Measurements from ENCODE around the gene CLDN16. TPM values are rescaled to one million over a fixed set of nuclear protein-coding genes. Genes with fewer than 3 reads are reported as not detected.

Gene CLDN16
- total and polyA plus RNA-seq, 4 donors = 0.39 to 0.90 (median 0.45) TPM

GRCh38 chr3:190429681-190430080 is 41.7 kb downstream of the CLDN16 start:
- Histone ChIP-seq H3K36me3 (ENCODE audit: control insufficient read depth, insufficient read depth, low read length) (no peaks in the 10 kb centered on the region), H3K27ac (ENCODE audit: low read depth, low read length) (no peak overlapping the region), H3K4me3 (ENCODE audit: low read depth, low read length) (no peak overlapping the region), H3K9me3 (ENCODE audit: control insufficient read depth, insufficient read depth, low read length) (no peaks in the 10 kb centered on the region), H3K4me1 (ENCODE audit: control insufficient read depth, insufficient read depth, low read length) (peaks cover under 1% of the 10 kb centered on the region), H3K27me3 (ENCODE audit: control insufficient read depth, insufficient read depth, low read length) (no peaks in the 10 kb centered on the region)
- WGBS (ENCODE audit: insufficient coverage) = no CpG with 5 or more reads among the region's 2 CpGs
- DNase-seq (ENCODE audit: low read depth in 4 of 6, low spot score in 6 of 6) = no peak

DNA sequence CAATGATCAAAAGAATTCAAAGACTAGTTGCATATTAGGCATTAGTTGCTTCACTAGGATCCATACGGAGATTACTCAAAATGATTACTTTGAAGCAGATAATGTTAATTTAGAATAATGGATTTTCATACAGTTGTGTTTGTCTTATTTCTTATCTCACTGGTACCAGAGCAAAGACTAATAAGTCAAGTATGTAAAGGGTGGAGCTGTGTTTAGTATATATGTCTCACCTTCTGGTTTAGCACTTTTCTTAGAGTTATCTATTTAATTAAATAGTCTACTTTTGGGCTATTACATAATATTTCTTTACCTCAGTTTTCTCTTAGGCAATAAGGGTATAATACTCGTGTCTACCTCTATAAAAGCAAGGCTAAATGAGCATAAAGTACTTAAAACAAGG is 42.9 kb downstream of the CLDN16 start:
- Histone ChIP-seq H3K27ac (ENCODE audit: low read depth, low read length) (no peak overlapping the region), H3K4me1 (ENCODE audit: control insufficient read depth, insufficient read depth, low read length) (no peaks in the 10 kb centered on the region), H3K36me3 (ENCODE audit: control insufficient read depth, insufficient read depth, low read length) (no peaks in the 10 kb centered on the region), H3K27me3 (ENCODE audit: control insufficient read depth, insufficient read depth, low read length) (no peaks in the 10 kb centered on the region), H3K9me3 (ENCODE audit: control insufficient read depth, insufficient read depth, low read length) (no peaks in the 10 kb centered on the region), H3K4me3 (ENCODE audit: low read depth, low read length) (no peak overlapping the region)
- DNase-seq (ENCODE audit: low read depth in 4 of 6, low spot score in 6 of 6) = no peak
- no CpG with 5 or more reads among the region's 2 CpGs for WGBS (ENCODE audit: insufficient coverage)

DNA sequence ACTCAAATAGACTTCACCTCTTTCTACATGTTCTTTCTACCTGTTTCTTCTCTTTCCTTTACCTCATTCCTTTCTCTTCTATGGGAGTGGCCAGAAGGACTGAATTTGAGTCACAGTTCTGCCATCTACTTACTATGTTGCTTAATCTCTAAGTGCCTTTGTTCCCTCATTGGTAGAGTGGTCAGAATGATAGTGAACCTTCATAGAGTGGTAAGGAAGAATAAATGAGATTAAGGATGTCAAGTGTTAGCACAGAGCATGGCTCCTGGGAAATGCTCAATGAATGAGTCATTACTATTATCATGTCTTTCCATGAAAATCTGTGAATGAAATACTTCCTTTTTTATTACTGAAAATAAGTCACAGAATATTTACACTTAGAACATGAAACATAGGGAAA is 44.3 kb downstream of the CLDN16 start:
- no peaks in the 10 kb centered on the region for H3K4me1 ChIP-seq (ENCODE audit: control insufficient read depth, insufficient read depth, low read length)
- no peak overlapping the region for H3K27ac ChIP-seq (ENCODE audit: low read depth, low read length)

GRCh38 chr3:190433626-190434025 is 45.7 kb downstream of the CLDN16 start:
- no peaks in the 10 kb centered on the region for H3K36me3 ChIP-seq (ENCODE audit: control insufficient read depth, insufficient read depth, low read length)
- no peaks in the 10 kb centered on the region for H3K9me3 ChIP-seq (ENCODE audit: control insufficient read depth, insufficient read depth, low read length)
- H3K27me3 ChIP-seq (ENCODE audit: control insufficient read depth, insufficient read depth, low read length) = no peaks in the 10 kb centered on the region
- H3K4me3 ChIP-seq (ENCODE audit: low read depth, low read length) = no peak overlapping the region
- no peak for DNase-seq (ENCODE audit: low read depth in 4 of 6, low spot score in 6 of 6)
- H3K4me1 ChIP-seq (ENCODE audit: control insufficient read depth, insufficient read depth, low read length) = no peaks in the 10 kb centered on the region
- 100% methylated on average over 1 of the region's 4 CpGs for WGBS (ENCODE audit: insufficient coverage)
- no peak overlapping the region for H3K27ac ChIP-seq (ENCODE audit: low read depth, low read length)

More for the DNA sequence above, 44.3 kb downstream of the CLDN16 start:
- Histone ChIP-seq H3K36me3 (ENCODE audit: control insufficient read depth, insufficient read depth, low read length) (no peaks in the 10 kb centered on the region), H3K27me3 (ENCODE audit: control insufficient read depth, insufficient read depth, low read length) (no peaks in the 10 kb centered on the region), H3K4me3 (ENCODE audit: low read depth, low read length) (no peak overlapping the region), H3K9me3 (ENCODE audit: control insufficient read depth, insufficient read depth, low read length) (no peaks in the 10 kb centered on the region)
- no peak for DNase-seq (ENCODE audit: low read depth in 4 of 6, low spot score in 6 of 6)

DNA sequence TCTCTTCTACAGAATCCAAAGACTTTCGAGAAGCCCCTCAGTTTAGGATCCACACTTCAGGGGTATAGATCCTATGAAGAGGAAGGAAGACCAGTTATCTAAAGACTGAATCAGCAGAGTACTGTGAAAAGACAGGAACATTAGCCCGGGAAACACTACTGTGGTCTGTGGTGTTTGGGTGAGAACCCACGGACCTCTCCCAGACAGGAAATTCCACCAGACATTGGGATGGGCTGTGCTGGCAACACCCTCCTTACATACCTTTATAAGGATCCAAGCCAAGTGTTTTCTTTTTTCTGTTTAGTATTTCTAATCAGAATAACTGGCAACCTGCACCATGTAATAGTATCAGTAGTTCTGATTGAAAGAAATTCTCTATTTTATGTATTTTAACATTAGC is 47.7 kb downstream of the CLDN16 start:
- DNase-seq (ENCODE audit: low read depth in 4 of 6, low spot score in 6 of 6) = no peak
- Histone ChIP-seq H3K9me3 (ENCODE audit: control insufficient read depth, insufficient read depth, low read length) (no peaks in the 10 kb centered on the region), H3K4me3 (ENCODE audit: low read depth, low read length) (no peak overlapping the region), H3K4me1 (ENCODE audit: control insufficient read depth, insufficient read depth, low read length) (no peaks in the 10 kb centered on the region), H3K27ac (ENCODE audit: low read depth, low read length) (no peak overlapping the region), H3K36me3 (ENCODE audit: control insufficient read depth, insufficient read depth, low read length) (no peaks in the 10 kb centered on the region), H3K27me3 (ENCODE audit: control insufficient read depth, insufficient read depth, low read length) (no peaks in the 10 kb centered on the region)
- WGBS (ENCODE audit: insufficient coverage) = no CpG with 5 or more reads among the region's 3 CpGs

DNA sequence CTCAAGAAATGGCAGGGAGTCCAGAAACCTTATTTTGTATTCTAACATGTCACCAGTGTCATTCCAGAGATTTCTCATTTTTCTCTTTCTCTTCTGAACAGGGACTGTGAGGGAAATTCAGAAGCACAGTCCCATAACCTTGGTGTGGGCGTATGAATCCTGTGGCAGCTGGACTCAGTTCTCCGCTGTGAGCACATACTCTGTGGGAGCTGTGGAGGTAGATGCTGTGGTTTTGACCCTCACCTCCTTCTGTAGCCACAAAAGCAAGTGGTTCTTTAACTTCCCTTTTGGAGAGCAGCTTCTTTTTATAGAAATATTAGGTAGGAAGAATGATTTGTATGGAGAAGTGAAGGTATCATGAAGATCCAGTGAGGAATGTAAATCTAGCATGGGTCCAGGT is 48.4 kb downstream of the CLDN16 start:
- H3K4me3 ChIP-seq (ENCODE audit: low read depth, low read length) = no peak overlapping the region
- H3K36me3 ChIP-seq (ENCODE audit: control insufficient read depth, insufficient read depth, low read length) = no peaks in the 10 kb centered on the region
- WGBS (ENCODE audit: insufficient coverage) = 93% methylated on average over 2 of the region's 2 CpGs
- H3K27ac ChIP-seq (ENCODE audit: low read depth, low read length) = no peak overlapping the region
- H3K27me3 ChIP-seq (ENCODE audit: control insufficient read depth, insufficient read depth, low read length) = no peaks in the 10 kb centered on the region
- H3K4me1 ChIP-seq (ENCODE audit: control insufficient read depth, insufficient read depth, low read length) = no peaks in the 10 kb centered on the region
- no peaks in the 10 kb centered on the region for H3K9me3 ChIP-seq (ENCODE audit: control insufficient read depth, insufficient read depth, low read length)
- DNase-seq (ENCODE audit: low read depth in 4 of 6, low spot score in 6 of 6) = no peak

DNA sequence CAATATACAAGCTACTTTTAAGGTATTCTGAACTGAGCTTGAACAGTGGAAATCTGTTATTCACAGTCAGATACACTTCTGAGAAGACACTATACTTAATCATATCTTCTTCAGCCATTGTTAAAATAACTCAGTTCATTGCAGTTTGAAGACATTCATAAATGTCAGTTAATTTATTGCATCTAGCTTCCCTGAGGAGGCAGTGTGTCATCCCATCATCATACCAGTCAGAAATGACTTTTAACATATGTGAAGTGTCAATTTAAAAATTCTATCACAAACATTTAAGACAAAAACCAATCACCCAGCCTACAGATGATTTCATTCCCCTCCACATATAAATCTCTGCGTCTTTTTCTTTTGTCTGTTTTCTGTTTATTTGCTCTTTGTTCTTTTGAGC is 54.3 kb downstream of the CLDN16 start:
- WGBS (ENCODE audit: insufficient coverage) = 100% methylated on average over 1 of the region's 1 CpG
- Histone ChIP-seq H3K27ac (ENCODE audit: low read depth, low read length) (no peak overlapping the region), H3K4me3 (ENCODE audit: low read depth, low read length) (no peak overlapping the region), H3K9me3 (ENCODE audit: control insufficient read depth, insufficient read depth, low read length) (no peaks in the 10 kb centered on the region), H3K36me3 (ENCODE audit: control insufficient read depth, insufficient read depth, low read length) (no peaks in the 10 kb centered on the region), H3K4me1 (ENCODE audit: control insufficient read depth, insufficient read depth, low read length) (no peaks in the 10 kb centered on the region), H3K27me3 (ENCODE audit: control insufficient read depth, insufficient read depth, low read length) (no peaks in the 10 kb centered on the region)
- DNase-seq (ENCODE audit: low read depth in 4 of 6, low spot score in 6 of 6) = no peak

GRCh38 chr3:190443257-190443656 is 55.3 kb downstream of the CLDN16 start:
- 80% methylated on average over 1 of the region's 3 CpGs for WGBS (ENCODE audit: insufficient coverage)
- peak in 2 of 6 donors; percentile 20 to 53 for DNase-seq (ENCODE audit: low read depth in 4 of 6, low spot score in 6 of 6)
- no peaks in the 10 kb centered on the region for H3K36me3 ChIP-seq (ENCODE audit: control insufficient read depth, insufficient read depth, low read length)
- H3K27me3 ChIP-seq (ENCODE audit: control insufficient read depth, insufficient read depth, low read length) = no peaks in the 10 kb centered on the region
- H3K9me3 ChIP-seq (ENCODE audit: control insufficient read depth, insufficient read depth, low read length) = no peaks in the 10 kb centered on the region
- no peak overlapping the region for H3K27ac ChIP-seq (ENCODE audit: low read depth, low read length)
- H3K4me3 ChIP-seq (ENCODE audit: low read depth, low read length) = no peak overlapping the region
- no peaks in the 10 kb centered on the region for H3K4me1 ChIP-seq (ENCODE audit: control insufficient read depth, insufficient read depth, low read length)

- Histone ChIP-seq H3K27ac (ENCODE audit: low read depth, low read length) (peak overlapping the region; percentile 29), H3K4me1 (ENCODE audit: control insufficient read depth, insufficient read depth, low read length) (no peaks in the 10 kb centered on the region), H3K4me3 (ENCODE audit: low read depth, low read length) (no peak overlapping the region), H3K9me3 (ENCODE audit: control insufficient read depth, insufficient read depth, low read length) (no peaks in the 10 kb centered on the region), H3K36me3 (ENCODE audit: control insufficient read depth, insufficient read depth, low read length) (no peaks in the 10 kb centered on the region), H3K27me3 (ENCODE audit: control insufficient read depth, insufficient read depth, low read length) (no peaks in the 10 kb centered on the region)
- 100% methylated on average over 1 of the region's 6 CpGs for WGBS (ENCODE audit: insufficient coverage)
- no peak for DNase-seq (ENCODE audit: low read depth in 4 of 6, low spot score in 6 of 6)
Observed at GRCh38 chr3:190444006-190444405, 56.0 kb downstream of the CLDN16 start.

DNA sequence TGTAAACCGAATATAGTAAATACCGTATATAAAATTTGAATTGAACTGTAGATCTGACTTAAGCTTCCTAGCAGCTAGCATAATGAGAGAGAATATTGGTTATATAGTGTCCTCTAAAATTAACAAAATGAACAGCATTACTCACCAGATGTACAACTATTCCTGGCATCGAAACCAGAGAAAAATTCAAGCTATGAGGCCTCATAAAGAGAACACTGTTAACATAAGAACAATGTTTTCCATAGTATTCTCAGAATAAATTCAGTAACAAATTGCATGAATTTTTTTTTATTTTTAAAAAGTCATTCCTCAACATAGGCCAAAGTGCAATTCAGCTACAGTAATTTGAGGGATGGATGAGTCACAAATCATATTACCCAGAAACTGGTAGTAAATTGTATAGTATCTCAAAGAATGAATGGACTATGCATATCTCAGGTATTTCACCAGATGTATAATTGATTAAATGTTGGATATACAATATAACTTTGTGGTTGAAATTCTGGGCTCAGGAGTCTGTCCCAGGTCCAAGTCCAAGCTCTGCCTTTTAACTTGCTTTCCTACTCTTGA is 56.7 kb downstream of the CLDN16 start:
- Histone ChIP-seq H3K4me3 (ENCODE audit: low read depth, low read length) (no peak overlapping the region), H3K27ac (ENCODE audit: low read depth, low read length) (peak overlapping the region; percentile 29), H3K36me3 (ENCODE audit: control insufficient read depth, insufficient read depth, low read length) (no peaks in the 10 kb centered on the region), H3K27me3 (ENCODE audit: control insufficient read depth, insufficient read depth, low read length) (no peaks in the 10 kb centered on the region), H3K4me1 (ENCODE audit: control insufficient read depth, insufficient read depth, low read length) (no peaks in the 10 kb centered on the region), H3K9me3 (ENCODE audit: control insufficient read depth, insufficient read depth, low read length) (no peaks in the 10 kb centered on the region)
- WGBS (ENCODE audit: insufficient coverage) = no CpG with 5 or more reads among the region's 3 CpGs
- DNase-seq (ENCODE audit: low read depth in 4 of 6, low spot score in 6 of 6) = no peak
